Endodermal cell (in vitro differentiated cells): ENCODE measurements around the gene NUP210. TPM values are rescaled to one million over a fixed set of nuclear protein-coding genes. Genes with fewer than 3 reads are reported as not detected.
A peak's percentile ranks its signal among the peaks of the same experiment; 100 is the strongest.

Source experiments
- DNase-seq: peaks from one replicate; pipeline ENCODE4 v3.0.0-alpha.2; 2017
- H3K27ac ChIP-seq: 2 replicates; pipeline ENCODE4 v1.5.1; 2013; ENCODE audit warnings: mild to moderate bottlenecking, low read depth, low read length, moderate library complexity
- H3K27me3 ChIP-seq: 2 replicates; pipeline ENCODE4 v1.6.1; 2013; ENCODE audit warnings: mild to moderate bottlenecking, low read length, moderate library complexity; ENCODE audit not compliant: insufficient read depth, control insufficient read depth, poor library complexity, severe bottlenecking
- H3K36me3 ChIP-seq: 2 replicates; pipeline ENCODE4 v1.7.0; 2013; ENCODE audit warnings: mild to moderate bottlenecking, low read length, moderate library complexity; ENCODE audit not compliant: control insufficient read depth, insufficient read depth
- H3K4me1 ChIP-seq: one replicate; pipeline ENCODE4 v1.7.0; 2013; ENCODE audit warnings: low read length; ENCODE audit not compliant: control insufficient read depth, insufficient read depth
- H3K4me3 ChIP-seq: 2 replicates; pipeline ENCODE4 v1.5.1; 2013; ENCODE audit warnings: mild to moderate bottlenecking, low read length, moderate library complexity
- H3K9ac ChIP-seq: 2 replicates; pipeline ENCODE4 v1.6.1; 2013; ENCODE audit warnings: mild to moderate bottlenecking, low read length, moderate library complexity; ENCODE audit not compliant: poor library complexity, severe bottlenecking; ENCODE audit errors: extremely low read depth
- H3K9me3 ChIP-seq: 2 replicates; pipeline ENCODE4 v1.6.1; 2013; ENCODE audit warnings: mild to moderate bottlenecking, low read length, moderate library complexity; ENCODE audit not compliant: control insufficient read depth
- H3K27ac Mint-ChIP-seq: 2 replicates; pipeline ENCODE4 v1.8.0; 2020; ENCODE audit warnings: mixed read lengths
- H3K27me3 Mint-ChIP-seq: 2 replicates; pipeline ENCODE4 v1.8.0; 2021; ENCODE audit warnings: mild to moderate bottlenecking, mixed read lengths; ENCODE audit not compliant: insufficient read depth
- H3K36me3 Mint-ChIP-seq: 2 replicates; pipeline ENCODE4 v1.8.0; 2020; ENCODE audit warnings: low read depth, mixed read lengths
- H3K4me1 Mint-ChIP-seq: 2 replicates; pipeline ENCODE4 v1.8.0; 2020; ENCODE audit warnings: mixed read lengths
- H3K4me3 Mint-ChIP-seq: 2 replicates; pipeline ENCODE4 v1.8.0; 2020; ENCODE audit warnings: mild to moderate bottlenecking, moderate library complexity, mixed read lengths
- H3K9me3 Mint-ChIP-seq: 2 replicates; pipeline ENCODE4 v1.8.0; 2020; ENCODE audit warnings: mild to moderate bottlenecking, mixed read lengths
- CTCF ChIP-seq: fragments of 200-600 bp; sonication (generic); conservative IDR thresholded peaks from 2 replicates; pipeline ENCODE4 v1.5.0; 2021; ENCODE audit warnings: antibody characterized with exemption, mild to moderate bottlenecking
- WGBS, 2 experiments: methylation state at CpG; one replicate each; pipeline versions ENCODE4 v1.1.5 to v1.1.7; 2013; ENCODE audit warnings: missing lambda C conversion rate in 2 of 2, mixed read lengths in 1 of 2; ENCODE audit not compliant: insufficient coverage in 1 of 2, insufficient read length in 1 of 2; 5-methylcytosine and 5-hydroxymethylcytosine counted together
- total RNA-seq, 2 donors: library from RNA; stranded (reverse); fragmentation: NEBNext Ultra II Directional in 1 of 2; extraction: Animal tissue kit (Norgen Biotek cat#: 25700) in 1 of 2; gene quantifications; 2 replicates in 1 of 2; 3 replicates in 1 of 2; pipeline ENCODE4 v1.2.1, GENCODE V29; 2021

Gene NUP210
- total RNA-seq, 2 donors from 2014 or later = 43.0 to 62.3 TPM

- no peak for DNase-seq
- Mint-ChIP-seq H3K4me3 (no peak overlapping the region), H3K27ac (no peak overlapping the region), H3K27me3 (peaks cover 14% of the 10 kb centered on the region), H3K4me1 (peaks cover 9% of the 10 kb centered on the region), H3K9me3 (no peaks in the 10 kb centered on the region), H3K36me3 (no peaks in the 10 kb centered on the region)
- peaks cover 21% of the 10 kb centered on the region for H3K27me3 ChIP-seq
- no peak overlapping the region for H3K27ac ChIP-seq
- H3K4me3 ChIP-seq = no peak overlapping the region
- TF ChIP-seq CTCF = no peak
- no peaks in the 10 kb centered on the region for H3K9me3 ChIP-seq
- H3K9ac ChIP-seq = no peak overlapping the region
- H3K36me3 ChIP-seq = no peaks in the 10 kb centered on the region
- peaks cover 4% of the 10 kb centered on the region for H3K4me1 ChIP-seq
- 79 to 80% methylated on average over 11 to 17 of the region's 17 CpGs for WGBS, 2 experiments
Observed at GRCh38 chr3:13277860-13278531, 142.1 kb downstream of the NUP210 start.

- Histone ChIP-seq H3K4me1 (peaks cover 4% of the 10 kb centered on the region), H3K27ac (peak overlapping the region; percentile 16), H3K36me3 (no peaks in the 10 kb centered on the region), H3K9me3 (no peaks in the 10 kb centered on the region), H3K4me3 (no peak overlapping the region), H3K9ac (no peak overlapping the region), H3K27me3 (peaks cover 19% of the 10 kb centered on the region)
- WGBS, 2 experiments = 83% methylated on average over 14 to 16 of the region's 16 CpGs
- H3K9me3 Mint-ChIP-seq = no peaks in the 10 kb centered on the region
- H3K4me1 Mint-ChIP-seq = peaks cover 9% of the 10 kb centered on the region
- no peaks in the 10 kb centered on the region for H3K36me3 Mint-ChIP-seq
- no peak overlapping the region for H3K4me3 Mint-ChIP-seq
- H3K27ac Mint-ChIP-seq = no peak overlapping the region
- DNase-seq = no peak
- TF ChIP-seq CTCF = no peak
- peaks cover 14% of the 10 kb centered on the region for H3K27me3 Mint-ChIP-seq
Observed at GRCh38 chr3:13277196-13277813, 142.8 kb downstream of the NUP210 start.

GRCh38 chr3:13276438-13277195 lies 143.5 kb downstream of the NUP210 start:
- H3K9me3 ChIP-seq = no peaks in the 10 kb centered on the region
- peaks cover 12% of the 10 kb centered on the region for H3K27me3 ChIP-seq
- H3K36me3 ChIP-seq = no peaks in the 10 kb centered on the region
- no peak for DNase-seq
- no peak overlapping the region for H3K4me3 ChIP-seq
- H3K27ac Mint-ChIP-seq = no peak overlapping the region
- peak overlapping the region; percentile 53 for H3K27ac ChIP-seq
- no peaks in the 10 kb centered on the region for H3K9me3 Mint-ChIP-seq
- H3K36me3 Mint-ChIP-seq = no peaks in the 10 kb centered on the region
- TF ChIP-seq CTCF = no peak
- WGBS, 2 experiments = 87 to 92% methylated on average over 9 to 14 of the region's 14 CpGs
- H3K27me3 Mint-ChIP-seq = peaks cover 9% of the 10 kb centered on the region
- no peak overlapping the region for H3K4me3 Mint-ChIP-seq
- H3K4me1 ChIP-seq = peaks cover 4% of the 10 kb centered on the region
- H3K9ac ChIP-seq = no peak overlapping the region
- H3K4me1 Mint-ChIP-seq = peaks cover 8% of the 10 kb centered on the region
